HL-60/S4 (cell line): Measurements from ENCODE around the gene REST.
"Not testable (repeated sequence)": the region's sequence is repeated elsewhere in the genome, so short reads cannot be mapped to it uniquely, and the experiment has no call there.

Experiments used
- in situ Hi-C: fragments of 300-500 bp; cut with MboI; formaldehyde crosslinking; loops from 2 replicates; pipeline ENCODE4 v1.14.3; 2022; ENCODE audit warnings: low sequenced_read_pairs

The REST gene

DNA sequence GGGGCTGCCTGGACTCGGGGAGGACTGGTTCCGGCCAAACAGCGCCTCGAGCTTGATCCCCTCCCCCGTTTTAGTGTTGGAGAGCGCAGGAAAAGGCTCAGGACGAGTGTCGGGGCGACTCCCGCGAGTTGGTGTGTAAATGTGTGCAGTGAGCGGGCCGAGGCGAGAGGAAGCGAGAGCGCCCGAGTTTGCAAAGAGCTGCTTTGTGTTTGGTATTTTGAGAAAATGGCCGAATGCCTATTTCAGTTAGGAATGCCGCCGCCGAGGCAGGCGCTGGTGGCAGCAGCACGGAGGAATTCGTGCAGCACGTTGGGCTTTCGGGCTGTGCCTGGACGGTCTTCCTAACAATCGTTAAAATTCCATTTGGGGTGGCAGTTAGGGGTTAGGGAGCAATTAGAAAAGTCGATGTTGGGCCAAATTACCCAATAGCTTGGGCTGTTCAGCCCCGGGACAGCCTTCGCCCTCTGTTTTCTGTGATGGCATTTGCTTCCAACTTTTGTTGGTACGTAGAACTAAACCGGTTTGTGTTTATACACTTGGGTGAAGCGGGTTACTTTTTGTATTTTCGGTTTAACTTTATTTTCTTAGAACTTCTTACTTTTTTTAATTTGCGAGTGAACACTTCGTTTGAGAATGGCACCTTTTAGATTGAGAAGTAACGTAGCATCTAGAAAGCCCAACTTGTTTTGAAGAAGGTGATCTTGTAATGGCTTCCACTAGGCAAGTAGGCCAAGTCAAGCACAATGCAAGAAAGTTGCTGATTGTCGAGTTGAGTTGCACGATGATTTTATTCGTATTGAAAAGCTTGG is 1.6 kb downstream of the REST start:
- in situ Hi-C loops: no loop called here

DNA sequence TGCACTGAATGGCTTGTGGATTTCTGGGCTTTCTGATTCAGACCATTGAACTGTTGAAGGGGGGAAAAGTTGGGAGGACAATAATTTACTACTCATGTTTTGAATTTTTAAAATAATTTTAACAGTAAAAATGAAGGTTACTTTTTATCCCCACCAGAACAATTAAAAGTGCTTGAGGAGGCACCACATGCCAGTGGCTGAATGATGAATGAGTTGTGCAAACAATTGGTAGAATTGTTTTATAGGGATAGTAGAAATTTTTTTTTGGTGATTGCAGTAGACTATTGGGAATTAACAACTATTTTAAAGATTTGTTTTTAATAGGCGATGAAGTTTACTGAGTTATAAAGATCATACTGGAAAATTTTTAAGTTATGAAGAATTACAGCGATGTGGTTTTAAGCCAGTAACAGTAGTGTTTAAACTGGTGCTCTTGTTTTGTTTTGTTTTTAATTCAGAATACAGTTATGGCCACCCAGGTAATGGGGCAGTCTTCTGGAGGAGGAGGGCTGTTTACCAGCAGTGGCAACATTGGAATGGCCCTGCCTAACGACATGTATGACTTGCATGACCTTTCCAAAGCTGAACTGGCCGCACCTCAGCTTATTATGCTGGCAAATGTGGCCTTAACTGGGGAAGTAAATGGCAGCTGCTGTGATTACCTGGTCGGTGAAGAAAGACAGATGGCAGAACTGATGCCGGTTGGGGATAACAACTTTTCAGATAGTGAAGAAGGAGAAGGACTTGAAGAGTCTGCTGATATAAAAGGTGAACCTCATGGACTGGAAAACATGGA is 2.7 kb downstream of the REST start:
- in situ Hi-C loops: no loop called here

DNA sequence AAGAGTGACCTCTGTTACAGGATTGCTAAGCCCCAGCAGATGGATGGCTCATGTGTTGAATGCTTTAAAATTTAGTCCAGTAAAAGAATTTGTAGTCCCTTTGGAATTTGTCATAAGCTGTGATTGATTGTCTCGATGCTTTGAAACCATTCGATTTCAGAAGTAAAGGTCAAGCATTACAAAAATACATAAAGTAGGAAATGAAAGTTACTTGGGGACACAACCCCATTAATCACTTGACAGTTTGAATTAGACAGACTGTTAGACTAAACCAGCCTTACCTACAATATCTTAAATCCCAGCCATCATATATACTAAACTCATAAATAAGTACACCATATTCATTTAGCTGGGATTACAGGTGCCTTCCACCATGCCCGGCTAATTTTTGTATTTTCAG is 6.6 kb downstream of the REST start:
- in situ Hi-C loops: no loop called here

DNA sequence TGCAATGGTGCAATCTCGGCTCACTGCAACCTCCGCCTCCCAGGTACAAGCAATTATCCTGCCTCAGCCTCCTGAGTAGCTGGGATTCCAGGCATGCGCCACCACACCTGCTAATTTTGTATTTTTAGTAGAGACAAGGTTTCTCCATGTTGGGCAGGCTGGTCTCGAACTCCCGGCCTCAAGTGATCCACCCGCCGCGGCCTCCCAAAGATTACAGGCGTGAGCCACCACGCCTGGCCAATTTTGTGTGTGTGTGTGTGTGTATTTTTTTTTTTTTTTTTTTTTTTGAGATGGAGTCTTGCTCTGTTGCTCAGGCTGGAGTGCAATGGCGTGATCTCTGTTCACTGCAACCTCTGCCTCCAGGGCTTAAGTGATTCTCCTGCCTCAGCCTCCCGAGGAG is 7.3 kb downstream of the REST start:
- in situ Hi-C loops: not testable (repeated sequence)

DNA sequence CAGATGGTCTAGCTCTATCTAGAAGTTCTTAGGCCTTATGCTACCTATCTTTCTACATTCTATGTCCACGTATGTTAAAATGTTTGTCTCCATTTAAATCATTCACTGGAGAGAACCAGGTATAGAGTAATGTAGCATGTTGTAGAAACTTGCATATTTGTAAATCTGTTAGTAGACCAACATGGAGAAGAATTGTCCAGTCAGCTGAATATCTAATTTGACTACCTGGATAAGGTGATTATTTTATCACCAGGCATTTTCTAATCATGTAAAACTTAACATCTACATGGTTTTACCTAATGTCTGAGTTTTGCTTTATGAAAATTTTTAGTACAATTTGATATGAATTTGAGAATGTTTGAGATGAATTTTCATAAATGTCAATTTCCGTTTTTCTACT is 19.5 kb downstream of the REST start:
- in situ Hi-C loops: no loop called here

DNA sequence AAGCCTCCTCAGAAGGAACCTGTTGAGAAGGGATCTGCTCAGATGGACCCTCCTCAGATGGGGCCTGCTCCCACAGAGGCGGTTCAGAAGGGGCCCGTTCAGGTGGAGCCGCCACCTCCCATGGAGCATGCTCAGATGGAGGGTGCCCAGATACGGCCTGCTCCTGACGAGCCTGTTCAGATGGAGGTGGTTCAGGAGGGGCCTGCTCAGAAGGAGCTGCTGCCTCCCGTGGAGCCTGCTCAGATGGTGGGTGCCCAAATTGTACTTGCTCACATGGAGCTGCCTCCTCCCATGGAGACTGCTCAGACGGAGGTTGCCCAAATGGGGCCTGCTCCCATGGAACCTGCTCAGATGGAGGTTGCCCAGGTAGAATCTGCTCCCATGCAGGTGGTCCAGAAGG is 22.9 kb downstream of the REST start:
- in situ Hi-C loops: no loop called here

DNA sequence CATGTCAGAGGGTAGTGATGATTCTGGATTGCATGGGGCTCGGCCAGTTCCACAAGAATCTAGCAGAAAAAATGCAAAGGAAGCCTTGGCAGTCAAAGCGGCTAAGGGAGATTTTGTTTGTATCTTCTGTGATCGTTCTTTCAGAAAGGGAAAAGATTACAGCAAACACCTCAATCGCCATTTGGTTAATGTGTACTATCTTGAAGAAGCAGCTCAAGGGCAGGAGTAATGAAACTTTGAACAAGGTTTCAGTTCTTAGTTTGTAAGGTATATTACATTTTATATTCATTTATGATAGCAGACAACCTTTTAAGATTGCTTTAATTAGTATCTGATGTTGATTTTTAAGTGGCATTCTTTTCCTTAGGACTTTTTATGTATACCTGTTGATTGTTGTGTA is 24.2 kb downstream of the REST start:
- in situ Hi-C loops: no loop called here

DNA sequence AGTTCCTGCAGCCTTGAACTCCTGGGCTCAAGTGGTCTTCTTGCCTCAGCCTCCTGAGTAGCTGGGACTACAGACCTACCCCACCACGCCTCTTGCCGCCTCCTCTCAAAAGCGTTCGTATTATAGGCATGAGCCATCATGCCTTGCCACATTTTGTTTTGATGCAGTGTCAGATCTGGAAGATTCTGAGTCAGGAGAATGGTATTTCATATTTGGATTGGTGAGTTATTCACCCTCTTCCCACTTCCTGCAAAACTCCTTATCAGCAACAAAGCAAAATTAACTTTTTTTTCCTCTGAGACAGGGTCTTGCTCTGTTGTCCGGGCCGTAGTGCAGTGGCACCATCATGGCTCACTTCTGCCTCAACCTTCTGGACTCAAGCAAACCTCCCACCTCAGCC is 29.6 kb downstream of the REST start:
- in situ Hi-C loops: no loop called here

DNA sequence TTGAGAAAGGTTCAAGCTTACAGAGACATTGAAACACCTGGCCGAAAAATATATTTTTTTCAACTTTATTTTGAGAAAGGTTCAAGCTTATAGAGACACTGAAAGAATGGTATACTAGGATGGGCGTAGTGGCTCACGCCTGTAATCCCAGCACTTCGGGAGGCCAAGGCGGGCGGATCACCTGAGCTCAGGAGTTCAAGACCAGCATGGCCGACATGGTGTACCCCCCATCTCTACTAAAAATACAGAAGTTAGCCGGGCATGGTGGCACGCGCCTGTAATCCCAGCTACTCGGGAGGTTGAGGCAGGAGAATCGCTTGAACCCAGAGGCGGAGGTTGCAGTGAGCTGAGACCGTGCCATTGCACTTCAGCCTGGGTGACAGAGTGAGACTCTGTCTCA is 32.1 kb downstream of the REST start:
- in situ Hi-C loops: not testable (repeated sequence)

DNA sequence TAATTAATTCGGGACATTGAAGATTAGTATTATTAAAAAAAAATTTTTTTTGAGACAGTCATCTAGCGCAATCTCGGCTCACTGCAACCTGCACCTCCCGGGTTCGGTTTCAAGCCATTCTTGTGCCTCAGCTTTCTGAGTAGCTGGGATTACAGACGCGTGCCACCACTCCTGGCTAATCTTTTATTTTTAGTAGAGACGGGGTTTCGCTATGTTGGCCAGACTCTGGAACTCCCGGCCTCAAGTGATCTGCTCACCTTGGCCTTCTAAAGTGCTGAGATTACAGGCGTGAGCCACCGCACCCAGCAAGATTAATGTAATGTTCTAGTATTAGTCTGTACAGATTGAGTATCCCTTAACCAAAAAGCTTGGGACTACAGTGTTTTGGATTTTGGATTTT is 32.7 kb downstream of the REST start:
- in situ Hi-C loops: no loop called here

DNA sequence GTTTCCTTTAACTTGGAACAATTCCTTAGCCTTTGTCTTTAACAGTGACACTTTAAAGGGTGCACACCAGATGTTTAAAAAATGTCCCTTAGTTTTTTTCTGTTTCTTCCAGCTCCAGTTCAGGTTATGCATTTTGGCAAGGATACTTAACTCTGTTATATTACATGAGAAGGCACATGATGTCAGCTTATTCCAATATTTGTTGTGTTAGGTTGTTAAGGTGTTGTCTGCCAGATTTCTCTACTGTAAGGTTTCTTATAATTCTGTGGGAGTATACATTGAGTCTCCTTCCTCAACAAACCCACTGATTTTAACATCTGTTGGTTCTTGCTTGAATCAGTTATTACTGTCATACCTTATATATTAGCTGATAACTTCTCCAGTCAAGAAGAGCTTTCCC is 33.3 kb downstream of the REST start:
- in situ Hi-C loops: no loop called here

DNA sequence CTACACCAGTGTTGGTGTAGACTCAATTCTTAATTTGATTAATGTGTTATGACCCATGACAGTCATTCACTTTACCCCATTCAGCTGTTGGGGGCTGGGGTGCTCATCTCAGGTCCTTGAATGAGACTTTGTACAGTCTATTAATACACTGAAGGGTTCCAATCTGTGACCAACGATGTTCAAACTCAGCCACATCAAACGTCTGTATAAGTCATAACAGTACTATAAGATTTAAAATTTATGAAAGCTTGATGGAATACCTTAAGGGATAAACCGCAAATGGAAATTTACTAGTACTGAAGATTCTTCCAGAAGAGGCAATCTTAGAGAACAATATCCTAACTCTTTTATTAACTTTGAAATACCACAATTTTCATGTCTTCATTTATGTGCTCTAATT is 33.7 kb downstream of the REST start:
- in situ Hi-C loops: no loop called here

DNA sequence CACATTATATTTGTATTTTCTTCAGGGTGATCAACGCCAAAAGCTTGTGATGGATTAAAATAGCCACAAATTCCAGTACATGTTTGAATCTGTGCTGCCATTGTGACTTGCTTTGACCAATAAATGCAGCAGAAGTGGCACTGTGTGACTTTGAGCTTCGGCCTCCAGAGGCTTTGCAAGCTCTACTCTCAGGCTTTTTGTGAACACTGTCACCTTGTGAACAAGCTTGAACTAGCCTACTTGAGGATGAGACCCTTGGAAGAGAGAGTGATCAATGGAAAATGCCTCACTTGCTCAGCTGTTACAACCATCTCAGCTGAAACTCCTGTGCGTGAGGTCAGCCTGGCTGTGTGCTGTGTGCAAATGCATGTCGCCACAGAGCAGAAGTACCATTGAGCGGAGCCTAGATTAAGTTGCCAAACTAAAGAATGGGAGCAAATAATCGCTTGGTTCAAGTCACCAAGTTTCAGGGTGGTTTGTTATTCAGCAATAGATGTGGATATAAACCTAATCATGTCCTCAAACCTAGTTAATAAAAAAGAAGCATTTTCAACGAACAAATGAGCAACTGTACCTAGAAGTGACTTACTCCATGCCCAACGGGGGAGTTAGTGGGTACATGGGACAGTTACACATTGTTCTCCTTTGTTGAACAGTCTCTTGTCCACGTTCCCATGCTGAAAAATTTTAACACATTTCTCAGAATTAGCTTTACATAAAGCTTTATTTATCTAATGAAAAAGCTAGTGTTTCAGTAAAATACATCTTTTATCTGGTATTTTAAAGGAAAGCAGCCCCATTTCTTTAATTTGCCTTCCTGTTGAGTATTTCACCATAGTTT is 46.2 kb downstream of the REST start:
- in situ Hi-C loops: no loop called here

DNA sequence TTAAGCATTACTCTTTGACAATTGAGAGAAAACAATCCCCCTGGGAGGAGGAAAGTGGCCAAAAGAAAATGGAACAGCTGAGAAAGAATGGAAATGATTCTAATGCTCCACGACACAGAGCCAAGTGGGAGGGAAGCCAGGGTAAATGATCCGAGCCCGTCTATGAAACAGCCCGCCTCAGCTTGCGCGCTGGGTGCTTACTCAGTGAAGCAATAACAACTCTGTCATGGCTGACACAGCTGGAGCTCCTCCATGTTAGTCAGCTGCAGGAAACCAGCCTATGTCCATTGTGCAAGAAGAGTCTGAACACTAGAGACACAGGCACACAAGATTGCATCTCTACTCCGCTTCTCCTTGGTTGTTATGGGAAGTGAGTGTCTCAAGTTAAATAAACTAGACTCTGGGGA is 50.4 kb downstream of the REST start:
- in situ Hi-C loops: no loop called here

DNA sequence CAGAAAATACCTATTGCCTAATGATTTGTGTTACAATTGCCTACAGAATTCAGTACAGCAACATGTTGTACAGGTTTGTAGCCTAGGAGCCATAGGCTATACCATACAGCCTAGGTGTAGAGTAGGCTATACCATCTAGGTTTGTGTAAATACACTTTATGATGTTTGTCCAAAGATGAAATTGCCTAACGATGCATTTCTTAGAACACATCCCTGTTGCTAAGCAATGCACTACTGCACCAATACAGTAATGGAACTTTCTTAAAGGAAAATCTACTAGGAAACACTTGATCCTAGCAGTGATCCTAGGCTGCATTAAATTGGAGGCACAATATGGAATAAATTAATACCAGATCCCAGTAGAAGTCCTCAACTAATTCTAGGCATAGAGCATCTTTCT is 51.4 kb downstream of the REST start:
- in situ Hi-C loops: no loop called here

DNA sequence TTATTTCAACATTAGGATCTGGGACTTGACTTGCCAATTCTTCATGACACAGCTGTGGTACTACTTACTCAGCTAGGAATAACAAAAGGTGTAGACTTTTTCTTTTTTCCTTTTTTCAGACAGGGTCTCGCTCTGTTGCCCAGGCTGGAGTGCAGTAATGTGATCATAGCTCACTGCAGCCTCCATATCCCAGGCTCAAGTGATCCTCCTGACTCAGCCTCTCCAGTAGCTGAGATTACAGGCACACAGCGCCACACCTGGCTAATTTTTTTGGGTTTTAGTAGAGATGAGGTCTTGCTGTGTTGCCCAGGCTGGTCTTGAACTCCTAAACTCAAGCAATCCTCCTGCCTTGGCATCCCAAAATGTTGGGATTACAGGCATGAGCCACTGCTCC is 53.4 kb downstream of the REST start:
- in situ Hi-C loops: no loop called here

DNA sequence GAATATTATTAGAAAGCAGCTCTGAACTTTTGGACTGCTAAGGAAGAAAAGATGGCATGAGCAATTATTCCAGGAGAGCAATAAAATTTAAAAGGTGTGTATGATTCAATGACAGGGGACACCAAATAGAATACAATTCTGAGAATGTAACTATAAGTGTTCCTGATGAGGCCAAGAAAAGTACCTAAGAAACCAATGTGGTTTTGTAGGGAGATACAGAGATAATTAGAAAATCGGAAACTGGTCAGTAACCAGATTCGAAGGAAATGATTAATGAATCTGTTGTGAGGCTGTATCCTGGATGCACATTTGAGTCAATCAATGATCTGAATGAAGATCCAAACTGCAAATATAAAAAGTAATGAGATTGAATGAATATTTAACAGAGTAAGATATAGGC is 63.7 kb downstream of the REST start:
- in situ Hi-C loops: no loop called here

DNA sequence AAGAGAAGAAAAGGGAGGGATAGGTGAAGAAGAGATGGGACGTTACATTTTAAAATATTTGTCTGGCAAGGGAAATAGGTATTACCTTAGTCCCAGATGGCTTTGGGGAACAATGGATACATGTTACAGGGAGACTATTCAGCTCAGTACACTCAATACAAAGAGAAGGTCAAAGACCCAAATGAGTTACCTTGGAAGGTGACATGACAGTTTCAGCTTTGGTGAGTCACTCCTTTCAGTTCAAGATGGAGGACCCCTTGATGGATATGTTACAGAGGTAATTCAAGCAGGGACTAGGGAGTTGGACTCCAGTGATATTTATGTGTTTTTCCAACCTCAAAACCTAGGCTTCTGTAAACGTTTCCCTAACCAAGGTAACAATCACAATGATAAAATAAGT is 64.7 kb downstream of the REST start:
- in situ Hi-C loops: no loop called here

DNA sequence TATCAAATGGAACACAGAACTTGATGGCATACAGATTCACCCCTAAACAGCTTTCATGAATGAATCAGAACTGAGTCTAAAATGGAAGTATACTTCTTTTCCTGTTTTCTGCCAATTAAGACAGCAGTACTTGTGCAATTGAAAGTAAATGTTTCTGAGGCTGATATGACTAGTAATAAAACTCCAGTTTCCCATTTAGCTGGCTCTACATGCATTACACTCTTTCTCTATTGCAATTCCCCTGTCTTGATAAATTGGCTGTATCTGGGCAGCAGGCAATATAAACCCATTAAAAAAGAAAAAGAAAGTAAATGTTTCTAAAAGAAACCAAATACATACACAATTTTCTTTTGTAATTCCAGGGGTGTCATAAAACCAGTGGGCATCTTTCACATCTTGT is 65.1 kb downstream of the REST start:
- in situ Hi-C loops: no loop called here

DNA sequence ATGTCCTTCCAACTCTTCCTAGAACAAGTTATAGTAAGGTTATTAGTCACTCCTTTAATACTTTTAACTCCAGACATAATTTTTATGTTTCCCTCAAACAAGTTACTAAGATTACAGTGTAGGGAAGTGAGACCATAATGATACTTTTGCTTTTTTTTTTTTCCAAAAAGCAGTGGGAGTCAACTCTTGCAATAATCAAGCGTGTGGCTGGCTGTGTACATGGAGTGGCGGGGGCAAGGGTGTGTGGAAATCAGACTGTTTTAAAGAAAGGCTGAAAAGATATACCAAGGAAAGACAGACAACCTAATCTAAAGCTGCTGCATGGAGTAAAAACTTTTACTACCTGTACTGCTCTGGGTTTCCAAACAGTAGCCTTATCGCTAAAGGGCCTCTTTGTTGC is 65.6 kb downstream of the REST start:
- in situ Hi-C loops: no loop called here

DNA sequence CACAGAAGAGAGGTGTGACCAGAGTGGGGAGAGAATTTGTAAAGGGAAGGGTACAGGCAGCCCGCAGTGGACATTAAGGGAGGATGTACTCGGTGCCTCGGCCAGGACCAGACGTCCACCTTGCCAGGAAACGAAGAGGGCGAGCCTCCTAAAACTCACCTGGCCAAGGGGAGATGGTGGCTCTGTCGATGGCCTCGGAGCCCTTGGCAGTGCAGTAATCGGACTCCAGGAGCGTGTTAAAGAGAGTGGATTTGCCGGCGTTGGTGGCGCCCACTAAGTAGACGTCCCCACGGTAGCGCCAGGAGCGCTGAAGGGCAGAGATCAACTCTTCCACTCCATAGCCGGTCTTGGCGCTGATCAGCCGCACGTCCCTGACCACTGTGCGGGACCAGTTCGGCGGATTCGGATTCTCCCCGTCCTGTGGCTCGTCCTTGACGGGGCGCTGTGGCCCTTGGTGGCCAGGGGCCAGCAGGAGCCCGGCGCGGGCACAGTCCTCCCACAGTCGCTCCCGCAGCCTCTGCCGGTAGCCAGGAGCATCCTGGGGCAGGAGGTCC is 68.7 kb downstream of the REST start:
- in situ Hi-C loops: no loop called here
